Measurements from ENCODE around the gene TRMT1.

TRMT1 gene

GRCh38 chr19:13122980-13123957 lies 6.7 kb upstream of the TRMT1 start:
- no peak for DNase-seq

GRCh38 chr19:13122275-13122878 lies 5.8 kb upstream of the TRMT1 start:
- DNase-seq, result no peak

- no peak for DNase-seq
Measured at GRCh38 chr19:13121551-13122274, 5.2 kb upstream of the TRMT1 start.

GRCh38 chr19:13120817-13121216 lies 4.3 kb upstream of the TRMT1 start:
- DNase-seq, result no peak

- DNase-seq, result peak; percentile 60 to 72 (median 68)
Measured at GRCh38 chr19:13120031-13120430, 3.5 kb upstream of the TRMT1 start.

- DNase-seq, result peak; percentile 79 to 91 (median 86)
Measured at GRCh38 chr19:13119627-13120026, 3.1 kb upstream of the TRMT1 start.

GRCh38 chr19:13118424-13119193 lies 2.1 kb upstream of the TRMT1 start:
- peak; percentile 39 to 73 (median 58) for DNase-seq

- peak; percentile 93 to 97 (median 96) for DNase-seq
Measured at GRCh38 chr19:13117772-13118423, 1.4 kb upstream of the TRMT1 start, which contains the start of gene NACC1. TSS of gene NACC1 (plus strand) at chr19:13118264. CDS start at chr19:13135208, 16,944 bp downstream.

GRCh38 chr19:13117176-13117771 lies 734 bp upstream of the TRMT1 start:
- no peak for DNase-seq

- peak in 1 of 4 experiments; percentile 8 for DNase-seq
Measured at GRCh38 chr19:13115936-13116281, 631 bp downstream of the TRMT1 start.

GRCh38 chr19:13112555-13112954 lies 4.0 kb downstream of the TRMT1 start:
- no peak for DNase-seq

GRCh38 chr19:13110099-13110610 lies 6.4 kb downstream of the TRMT1 start:
- DNase-seq, result no peak

GRCh38 chr19:13109361-13110098 lies 7.0 kb downstream of the TRMT1 start:
- DNase-seq, result no peak

GRCh38 chr19:13104848-13105711 lies 11.5 kb downstream of the TRMT1 start:
- DNase-seq, result peak; percentile 17 to 67 (median 50)

- peak; percentile 56 to 79 (median 64) for DNase-seq
Measured at GRCh38 chr19:13104360-13104847, 12.1 kb downstream of the TRMT1 start.

- DNase-seq, result peak in 3 of 4 experiments; percentile 23 to 41 (median 36)
Measured at GRCh38 chr19:13103581-13104359, 12.8 kb downstream of the TRMT1 start.

- peak; percentile 89 to 96 (median 95) for DNase-seq
Measured at GRCh38 chr19:13102666-13103580, 13.6 kb downstream of the TRMT1 start, which contains the start of gene LYL1. TSS of gene LYL1 (minus strand) at chr19:13102858. CDS start at chr19:13101171, 1,687 bp downstream.

Measured in suppressor macrophage (primary cell).